Measurements from ENCODE around the gene CWF19L1. TPM values are rescaled to one million over a fixed set of nuclear protein-coding genes. Genes with fewer than 3 reads are reported as not detected.

CWF19L1 gene
- total and polyA plus RNA-seq, 2 of the 13 experiments (the other 11 are each of a cell fraction or from before 2014, with no cell fraction given): 13.6 to 42.1 TPM

DNA sequence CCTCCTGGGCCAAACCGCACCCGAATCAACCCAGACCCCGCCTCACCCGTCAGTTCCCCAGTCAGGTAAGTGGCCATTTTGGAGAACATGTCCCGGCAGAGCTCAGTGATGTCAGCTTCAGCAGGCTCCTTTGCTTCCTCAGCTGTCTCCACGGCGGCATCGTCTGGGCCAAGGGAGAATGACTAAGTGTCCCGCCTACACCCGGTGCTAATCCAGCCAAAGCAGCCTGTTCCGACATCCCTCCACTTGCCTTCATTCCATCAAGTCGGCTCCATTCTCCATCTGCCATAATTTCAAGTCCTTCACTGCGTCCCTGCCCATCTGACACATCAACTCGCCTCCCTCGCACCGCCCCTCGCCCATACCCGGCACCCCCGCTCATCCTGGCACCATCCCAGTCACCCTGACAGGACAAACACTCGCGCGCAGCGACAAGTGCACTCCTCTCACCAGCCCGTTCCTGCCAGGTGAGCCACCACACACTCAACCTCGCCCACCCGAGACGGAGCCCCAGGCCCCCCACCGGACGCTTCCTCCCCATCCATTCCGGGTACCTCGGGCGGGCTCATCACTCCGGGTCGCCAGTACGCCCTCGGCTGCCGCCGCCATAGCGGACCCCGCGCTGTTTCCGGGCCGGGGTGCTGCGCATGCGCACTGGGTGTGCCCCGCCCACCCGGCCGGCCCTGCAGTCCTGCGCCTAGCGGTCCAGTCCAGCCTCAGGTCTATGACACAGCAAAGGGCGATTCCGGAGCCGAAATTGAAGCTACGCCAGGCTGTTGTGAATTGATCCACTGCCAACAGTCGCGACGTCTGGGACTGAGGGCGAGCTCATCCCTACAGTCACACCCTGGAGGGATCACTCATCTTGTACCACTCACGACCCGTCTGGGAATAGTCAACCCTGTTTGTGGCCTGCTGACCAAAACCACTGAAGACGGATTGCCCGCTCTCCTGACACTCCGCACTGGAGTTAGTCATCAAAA, 18.9 kb upstream of the CWF19L1 start, which contains the start of gene BLOC1S2:
BLOC1S2 (minus strand) TSS at position 630 of the 983 bp plus-strand sequence; CDS start at position 609, 21 bp downstream.
- peaks cover 45% of the 10 kb centered on the region for H3K79me2 ChIP-seq (ENCODE audit: insufficient read depth, low read length)
- peak within 1 kb of the TSS; percentile 67 for H3K27ac ChIP-seq (ENCODE audit: extremely low read length, insufficient read depth, low read length)
- H3K27me3 ChIP-seq (ENCODE audit: control insufficient read depth in 1 of 2, insufficient read depth in 2 of 2, low read length in 2 of 2): no peaks in the 10 kb centered on the region; a peak in 1 of 5 replicates
- DNase-seq (ENCODE audit: low spot score): peak; percentile 74
- ChIA-PET CTCF (ENCODE audit: low intra/inter-chr PET ratio, low total read pairs) (interaction anchor here (0.6 kb wide), 1 partner anchor 53 kb away, joined by 3 read pairs; no protein-coding TSS in a partner anchor), POLR2A (interaction anchor here (0.6 to 1.2 kb wide), 5 partner anchors 12 to 249 kb away, joined by 3 to 8 read pairs (median 5); partner anchors contain the start of gene HIF1AN)
- H3K4me2 ChIP-seq (ENCODE audit: low read depth, low read length): peak within 1 kb of the TSS; percentile 96
- no peak within 1 kb of the TSS for H2AFZ ChIP-seq (ENCODE audit: low read length)
- in situ Hi-C loops (cut with HindIII; ENCODE audit: extremely low pct_ligation_motif_present, low pct_unique_long_range_greater_than_20kb): no loop called here
- BruUV-seq (replicated peaks): no TSS peak
- peak within 1 kb of the TSS; percentile 74 for H3K9ac ChIP-seq (ENCODE audit: insufficient read depth, low read depth, low read length)
- WGBS (ENCODE audit: low lambda C conversion rate): 2% methylated on average over 36 of the region's 63 CpGs
- intact Hi-C loops (cut with micrococcal nuclease; ENCODE audit: unreplicated experiment): no loop called here
- peak within 1 kb of the TSS; percentile 79 to 94 (median 85) for H3K4me3 ChIP-seq (replicated peaks in 1 of 3; ENCODE audit: insufficient read depth in 1 of 3, low read depth in 2 of 3, low read length in 3 of 3)
- H3K9me3 ChIP-seq (ENCODE audit: low read length): no peaks in the 10 kb centered on the region
- FAIRE-seq: no peak
- H3K36me3 ChIP-seq (replicated peaks in 1 of 2; ENCODE audit: control insufficient read depth in 1 of 2, insufficient read depth in 2 of 2, low read length in 2 of 2): no peaks in the 10 kb centered on the region; a peak in 3 of 5 replicates
- H4K20me1 ChIP-seq (ENCODE audit: insufficient read depth, low read length): no peaks in the 10 kb centered on the region
- peak; percentile 94 for ATAC-seq
- peaks cover 57% of the 10 kb centered on the region for H3K4me1 ChIP-seq (ENCODE audit: insufficient read depth, low read length)
- TF ChIP-seq CHD4 (IDR thresholded peaks at IDR 0.05; ENCODE audit: borderline replicate concordance, low read length) (no peak), ZMAT3 (CRISPR knock-in tag; conservative IDR thresholded peaks at IDR 0.05) (peak; percentile 39), ZNF775 (CRISPR knock-in tag; IDR thresholded peaks at IDR 0.05; ENCODE audit: borderline replicate concordance) (no peak), MXD1 (CRISPR knock-in tag; IDR thresholded peaks at IDR 0.05) (peak; percentile 61; the same call in 1 of the 2 replicates), SP2 (CRISPR knock-in tag; IDR thresholded peaks at IDR 0.05) (no peak), ZFP37 (CRISPR knock-in tag; IDR thresholded peaks at IDR 0.05; ENCODE audit: borderline replicate concordance) (no peak; the same call in 1 of the 2 replicates), ZBTB37 (CRISPR knock-in tag; IDR thresholded peaks at IDR 0.05) (no peak), ZBTB49 (CRISPR knock-in tag; IDR thresholded peaks at IDR 0.05; ENCODE audit: borderline replicate concordance) (no peak), ATF7-NPFF (CRISPR knock-in tag; IDR thresholded peaks at IDR 0.05; ENCODE audit: low read depth) (peak; percentile 79), ZBTB46 (CRISPR knock-in tag; IDR thresholded peaks at IDR 0.05; ENCODE audit: borderline replicate concordance) (peak; percentile 67; the same call in 1 of the 2 replicates), GATA4 (IDR thresholded peaks at IDR 0.05; ENCODE audit: borderline replicate concordance, low read depth) (peak; percentile 78; the same call in 1 of the 2 replicates), ISX (CRISPR knock-in tag; conservative IDR thresholded peaks at IDR 0.05) (no peak)
- TF ChIP-seq, protein P1, sequence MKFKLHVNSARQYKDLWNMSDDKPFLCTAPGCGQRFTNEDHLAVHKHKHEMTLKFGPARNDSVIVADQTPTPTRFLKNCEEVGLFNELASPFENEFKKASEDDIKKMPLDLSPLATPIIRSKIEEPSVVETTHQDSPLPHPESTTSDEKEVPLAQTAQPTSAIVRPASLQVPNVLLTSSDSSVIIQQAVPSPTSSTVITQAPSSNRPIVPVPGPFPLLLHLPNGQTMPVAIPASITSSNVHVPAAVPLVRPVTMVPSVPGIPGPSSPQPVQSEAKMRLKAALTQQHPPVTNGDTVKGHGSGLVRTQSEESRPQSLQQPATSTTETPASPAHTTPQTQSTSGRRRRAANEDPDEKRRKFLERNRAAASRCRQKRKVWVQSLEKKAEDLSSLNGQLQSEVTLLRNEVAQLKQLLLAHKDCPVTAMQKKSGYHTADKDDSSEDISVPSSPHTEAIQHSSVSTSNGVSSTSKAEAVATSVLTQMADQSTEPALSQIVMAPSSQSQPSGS (CRISPR knock-in tag; IDR thresholded peaks at IDR 0.05): 0 out of 2 replicates have a peak, but pooled peaks have one; percentile 24

Data from HepG2 (cell line).